BE2C (cell line): ENCODE results near the gene GPR62. TPM values are rescaled to one million over a fixed set of nuclear protein-coding genes. Genes with fewer than 3 reads are reported as not detected.

Source experiments
- DNase-seq: peaks from one replicate; pipeline ENCODE4 v3.0.0-alpha.2; 2020
- H3K27me3 ChIP-seq: fragments of 250-450 bp; sonication (Bioruptor Pico); 2 replicates; pipeline ENCODE4 v1.5.1; 2020; ENCODE audit warnings: mild to moderate bottlenecking
- H3K36me3 ChIP-seq: fragments of 250-450 bp; sonication (Bioruptor Pico); 2 replicates; pipeline ENCODE4 v1.5.1; 2020; ENCODE audit warnings: mild to moderate bottlenecking
- H3K4me1 ChIP-seq: fragments of 250-450 bp; sonication (Bioruptor Pico); 2 replicates; pipeline ENCODE4 v1.5.1; 2020
- H3K4me3 ChIP-seq: 2 replicates; pipeline ENCODE4 v1.5.1; 2011; ENCODE audit warnings: low read depth, low read length
- H3K9me3 ChIP-seq: fragments of 250-450 bp; sonication (Bioruptor Pico); 2 replicates; pipeline ENCODE4 v1.5.1; 2020
- polyA plus RNA-seq: library from polyadenylated mRNA; unstranded; fragments of >200 nt; gene quantifications from one replicate; pipeline ENCODE4 v1.2.1, GENCODE V29; 2012; ENCODE audit warnings: low read depth, missing spikeins; ENCODE audit not compliant: insufficient read length, insufficient read depth
- TF ChIP-seq, protein P1 (sequence below): IDR thresholded peaks from 2 replicates; pipeline ENCODE4 v1.5.1; 2012; ENCODE audit warnings: mild to moderate bottlenecking, low read depth, low read length

GPR62 gene, protein sequence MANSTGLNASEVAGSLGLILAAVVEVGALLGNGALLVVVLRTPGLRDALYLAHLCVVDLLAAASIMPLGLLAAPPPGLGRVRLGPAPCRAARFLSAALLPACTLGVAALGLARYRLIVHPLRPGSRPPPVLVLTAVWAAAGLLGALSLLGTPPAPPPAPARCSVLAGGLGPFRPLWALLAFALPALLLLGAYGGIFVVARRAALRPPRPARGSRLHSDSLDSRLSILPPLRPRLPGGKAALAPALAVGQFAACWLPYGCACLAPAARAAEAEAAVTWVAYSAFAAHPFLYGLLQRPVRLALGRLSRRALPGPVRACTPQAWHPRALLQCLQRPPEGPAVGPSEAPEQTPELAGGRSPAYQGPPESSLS
- polyA plus RNA-seq, result 1.0 TPM

DNA sequence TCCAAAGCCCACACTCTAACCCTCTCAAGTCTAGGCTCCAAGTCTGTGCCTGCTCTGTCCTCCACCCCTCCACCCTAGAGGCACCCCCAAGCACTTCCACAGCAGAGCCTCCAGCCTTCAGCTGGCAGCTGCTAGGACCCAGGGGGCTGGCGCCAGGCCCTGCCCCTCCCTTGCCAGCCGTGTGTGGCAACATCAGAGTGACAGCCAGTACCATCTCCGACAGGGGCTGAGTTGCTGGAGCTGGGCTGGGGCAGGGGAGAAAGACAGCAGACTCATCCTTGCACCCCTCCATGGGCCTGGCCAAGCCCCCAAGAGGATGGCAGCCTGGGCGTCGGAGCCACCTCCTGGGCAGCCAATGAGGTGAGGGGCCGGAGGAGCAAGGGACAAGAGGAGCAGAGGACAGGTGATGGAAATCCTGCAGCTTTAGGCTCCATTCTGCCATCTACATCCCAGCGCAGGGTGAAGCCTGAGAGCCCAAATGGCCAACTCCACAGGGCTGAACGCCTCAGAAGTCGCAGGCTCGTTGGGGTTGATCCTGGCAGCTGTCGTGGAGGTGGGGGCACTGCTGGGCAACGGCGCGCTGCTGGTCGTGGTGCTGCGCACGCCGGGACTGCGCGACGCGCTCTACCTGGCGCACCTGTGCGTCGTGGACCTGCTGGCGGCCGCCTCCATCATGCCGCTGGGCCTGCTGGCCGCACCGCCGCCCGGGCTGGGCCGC lies at the start of gene GPR62:
Gene GPR62 (plus strand): TSS at position 207 of the 718 bp plus-strand sequence. CDS start 272 bp downstream, at position 479.
- H3K9me3 ChIP-seq, result no peaks in the 10 kb centered on the region
- no peak within 1 kb of the TSS for H3K4me3 ChIP-seq
- DNase-seq, result no peak
- H3K4me1 ChIP-seq, result no peaks in the 10 kb centered on the region
- TF ChIP-seq, protein P1, sequence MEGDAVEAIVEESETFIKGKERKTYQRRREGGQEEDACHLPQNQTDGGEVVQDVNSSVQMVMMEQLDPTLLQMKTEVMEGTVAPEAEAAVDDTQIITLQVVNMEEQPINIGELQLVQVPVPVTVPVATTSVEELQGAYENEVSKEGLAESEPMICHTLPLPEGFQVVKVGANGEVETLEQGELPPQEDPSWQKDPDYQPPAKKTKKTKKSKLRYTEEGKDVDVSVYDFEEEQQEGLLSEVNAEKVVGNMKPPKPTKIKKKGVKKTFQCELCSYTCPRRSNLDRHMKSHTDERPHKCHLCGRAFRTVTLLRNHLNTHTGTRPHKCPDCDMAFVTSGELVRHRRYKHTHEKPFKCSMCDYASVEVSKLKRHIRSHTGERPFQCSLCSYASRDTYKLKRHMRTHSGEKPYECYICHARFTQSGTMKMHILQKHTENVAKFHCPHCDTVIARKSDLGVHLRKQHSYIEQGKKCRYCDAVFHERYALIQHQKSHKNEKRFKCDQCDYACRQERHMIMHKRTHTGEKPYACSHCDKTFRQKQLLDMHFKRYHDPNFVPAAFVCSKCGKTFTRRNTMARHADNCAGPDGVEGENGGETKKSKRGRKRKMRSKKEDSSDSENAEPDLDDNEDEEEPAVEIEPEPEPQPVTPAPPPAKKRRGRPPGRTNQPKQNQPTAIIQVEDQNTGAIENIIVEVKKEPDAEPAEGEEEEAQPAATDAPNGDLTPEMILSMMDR, result no peak
- no peaks in the 10 kb centered on the region for H3K27me3 ChIP-seq
- H3K36me3 ChIP-seq, result no peaks in the 10 kb centered on the region

DNA sequence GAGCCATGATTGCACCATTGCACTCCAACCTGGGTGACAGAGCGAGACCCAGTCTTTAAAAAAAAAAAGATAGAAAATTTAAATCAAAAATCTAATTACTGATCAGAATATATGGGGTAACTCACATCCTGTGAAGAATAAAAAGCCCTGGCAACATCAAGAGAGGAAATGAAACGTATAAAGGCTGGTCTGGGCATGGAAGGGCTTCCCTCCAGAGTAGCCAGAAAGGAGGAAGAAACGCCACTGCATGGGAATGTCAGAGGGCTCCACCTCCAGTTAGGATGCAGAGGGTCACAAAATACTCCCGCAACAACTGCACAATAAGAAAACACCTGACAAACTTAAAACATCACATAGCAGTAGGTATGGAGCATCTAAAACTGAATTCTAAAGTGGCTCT lies 47.2 kb upstream of the GPR62 start:
- Histone ChIP-seq H3K9me3 (no peaks in the 10 kb centered on the region), H3K4me1 (no peaks in the 10 kb centered on the region), H3K36me3 (no peaks in the 10 kb centered on the region), H3K4me3 (no peak overlapping the region), H3K27me3 (no peaks in the 10 kb centered on the region)
- TF ChIP-seq, protein P1, result no peak
- DNase-seq, result no peak

DNA sequence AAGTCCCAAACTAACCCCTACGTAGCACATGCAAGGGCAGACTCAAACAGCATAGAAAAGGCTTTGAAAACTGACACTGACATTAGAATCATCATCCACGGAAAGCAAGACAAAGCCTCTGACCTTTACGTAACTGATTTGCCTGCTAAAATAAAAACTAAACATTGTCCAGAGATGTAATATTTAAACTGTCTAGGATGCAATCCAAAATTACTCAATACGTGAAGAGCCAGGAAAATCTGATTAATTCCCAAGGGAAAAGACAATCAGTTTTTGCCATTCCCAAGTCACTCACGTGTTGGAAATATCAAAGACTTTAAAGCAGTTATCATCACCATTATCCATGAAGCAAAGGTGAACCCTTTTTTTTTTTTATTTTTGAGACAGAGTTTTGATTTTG lies 38.8 kb upstream of the GPR62 start:
- Histone ChIP-seq H3K4me3 (no peak overlapping the region), H3K36me3 (no peaks in the 10 kb centered on the region), H3K4me1 (no peaks in the 10 kb centered on the region), H3K9me3 (no peaks in the 10 kb centered on the region), H3K27me3 (no peaks in the 10 kb centered on the region)
- DNase-seq, result no peak
- TF ChIP-seq, protein P1, result no peak

DNA sequence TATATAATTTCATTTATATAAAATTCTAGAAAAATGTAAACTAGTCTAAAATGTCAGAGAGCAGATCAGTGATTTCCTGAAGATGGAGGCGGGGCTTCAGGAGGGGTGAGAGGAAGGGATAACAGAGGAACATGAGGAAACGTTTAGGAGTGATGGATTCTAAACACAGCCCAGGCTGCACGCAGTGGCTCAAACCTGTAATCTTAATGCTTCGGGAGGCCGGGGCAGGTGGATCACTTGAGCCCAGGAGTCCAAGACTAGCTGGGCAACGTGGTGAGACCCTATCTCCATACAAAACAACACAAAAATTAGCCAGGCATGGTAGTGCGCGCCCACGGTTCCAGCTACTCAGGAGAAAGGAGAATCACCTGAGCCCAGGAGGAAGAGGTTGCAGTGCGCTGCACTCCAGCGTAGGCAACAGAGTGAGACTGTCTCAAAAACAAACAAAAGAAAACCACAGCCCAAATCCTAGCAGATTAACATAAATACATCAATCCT lies 34.1 kb upstream of the GPR62 start:
- Histone ChIP-seq H3K4me3 (no peak overlapping the region), H3K27me3 (no peaks in the 10 kb centered on the region), H3K9me3 (no peaks in the 10 kb centered on the region), H3K4me1 (no peaks in the 10 kb centered on the region), H3K36me3 (no peaks in the 10 kb centered on the region)
- DNase-seq, result no peak
- TF ChIP-seq, protein P1, result no peak

DNA sequence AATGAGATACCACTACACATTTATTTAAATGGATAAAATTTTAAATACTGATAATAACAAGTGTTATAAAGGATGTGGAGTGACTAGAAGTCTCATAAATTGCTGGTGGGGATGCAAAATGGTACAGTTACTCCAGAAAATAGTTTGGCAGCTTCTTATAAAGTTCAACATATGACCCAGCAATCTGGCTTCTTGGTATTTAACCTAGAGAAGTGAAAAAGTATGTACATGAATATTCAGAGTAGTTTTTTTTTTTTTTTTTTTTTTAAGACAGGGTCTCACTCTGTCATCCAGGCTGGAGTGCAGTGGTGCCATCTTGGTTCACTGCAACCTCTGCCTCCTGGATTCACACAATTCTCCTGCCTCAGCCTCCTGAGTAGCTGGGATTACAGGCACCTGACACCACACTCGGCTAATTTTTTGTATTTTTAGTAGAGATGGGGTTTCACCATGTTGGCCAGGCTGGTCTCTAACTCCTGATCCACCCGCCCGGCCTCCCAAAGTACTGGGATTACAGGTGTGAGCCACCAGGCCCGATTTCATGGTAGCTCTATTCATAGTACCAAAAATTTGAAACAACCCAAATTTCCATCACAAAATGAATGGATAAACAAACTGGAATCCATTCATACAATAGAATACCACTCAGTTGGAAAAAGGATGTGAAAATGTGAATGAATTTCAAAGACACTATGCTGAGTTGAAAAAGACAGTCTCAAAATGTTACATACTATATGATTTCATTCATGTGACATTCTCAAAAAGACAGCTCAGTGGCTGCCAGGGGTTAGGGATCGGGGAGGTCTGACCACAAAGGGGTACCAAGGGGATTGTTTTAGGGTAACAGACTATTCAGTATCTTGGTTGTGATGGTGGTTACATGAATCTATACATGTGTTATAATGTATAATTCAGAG lies 27.9 kb upstream of the GPR62 start:
- no peaks in the 10 kb centered on the region for H3K27me3 ChIP-seq
- TF ChIP-seq, protein P1, result no peak
- H3K4me3 ChIP-seq, result no peak overlapping the region
- no peaks in the 10 kb centered on the region for H3K36me3 ChIP-seq
- no peaks in the 10 kb centered on the region for H3K4me1 ChIP-seq
- DNase-seq, result no peak
- H3K9me3 ChIP-seq, result no peaks in the 10 kb centered on the region
